Transverse colon (tissue), 4 donors: Measurements from ENCODE around the gene ABCC1. TPM values are rescaled to one million over a fixed set of nuclear protein-coding genes. Genes with fewer than 3 reads are reported as not detected.
"Not testable (repeated sequence)": the region's sequence is repeated elsewhere in the genome, so short reads cannot be mapped to it uniquely, and the experiment has no call there.

Source experiments
- DNase-seq: peaks from one replicate; pipeline ENCODE4 v3.0.0-alpha.2; 2019
- H3K27ac ChIP-seq, 4 donors: fragments of 200-600 bp; sonication (generic); 2 replicates each; pipeline ENCODE4 v1.5.1; 2016 to 2018; ENCODE audit warnings: inconsistent platforms in 4 of 4
- H3K27me3 ChIP-seq: fragments of 200-600 bp; sonication (generic); 2 replicates; pipeline ENCODE4 v1.5.1; 2017; ENCODE audit warnings: inconsistent platforms
- H3K36me3 ChIP-seq, 4 donors: fragments of 200-600 bp; sonication (generic); 2 replicates each; pipeline ENCODE4 v1.5.1; 2017 to 2019; ENCODE audit warnings: inconsistent platforms in 4 of 4
- H3K4me1 ChIP-seq, 4 donors: fragments of 200-600 bp; sonication (generic); 2 replicates each; pipeline ENCODE4 v1.5.1; 2017 to 2020; ENCODE audit warnings: inconsistent platforms in 4 of 4
- H3K4me3 ChIP-seq, 4 donors: fragments of 200-600 bp; sonication (generic); 1 replicate in 1 of 4; 2 replicates in 3 of 4; pipeline versions ENCODE4 v1.5.1 to v1.6.1; 2017 to 2019; ENCODE audit warnings: inconsistent platforms in 4 of 4
- H3K9me3 ChIP-seq, 2 donors: fragments of 200-600 bp; sonication (generic); 2 replicates each; pipeline ENCODE4 v1.5.1; 2017 to 2019; ENCODE audit warnings: inconsistent platforms in 2 of 2
- EP300 ChIP-seq: sonication (generic); formaldehyde crosslinking; IDR thresholded peaks from one replicate; pipeline ENCODE4 v1.6.1; 2017; ENCODE audit warnings: antibody characterized with exemption, low read depth
- POLR2A ChIP-seq: fragments of 450-650 bp; IDR thresholded peaks from one replicate; pipeline ENCODE4 v1.6.1; 2016; ENCODE audit warnings: antibody characterized with exemption, mild to moderate bottlenecking, moderate library complexity
- POLR2AphosphoS5 ChIP-seq, 3 donors: sonication (generic); formaldehyde crosslinking; IDR thresholded peaks; one replicate each; pipeline ENCODE4 v1.6.1; 2016; ENCODE audit warnings: antibody characterized with exemption in 3 of 3
- WGBS, 2 donors: methylation state at CpG; one replicate each; pipeline ENCODE4 v1.1.5; 2018; ENCODE audit warnings: low coverage in 1 of 2; 5-methylcytosine and 5-hydroxymethylcytosine counted together
- in situ Hi-C, 4 donors: fragments of 200-750 bp; cut with MboI; loops; one replicate each; pipeline versions ENCODE4 v1.15.0 to v1.15.1; 2017; ENCODE audit warnings: low sequenced_read_pairs in 3 of 4, low pct_ligation_motif_present in 1 of 4, low pct_unique_long_range_greater_than_20kb in 1 of 4
- intact Hi-C: fragments of 100-400 bp; cut with DNase I; formaldehyde crosslinking; loops from one replicate; pipeline ENCODE4 v1.15.1; 2023; ENCODE audit warnings: low total_unique reads
- total RNA-seq, 4 donors: library from RNA; depleted of rRNA; stranded (reverse); fragments of >200 nt; gene quantifications; one replicate each; pipeline ENCODE4 v1.1.0, GENCODE V29; 2016
- TF ChIP-seq, protein P1 (sequence below), 5 experiments: fragments of 200-600 bp in 3 of 5; fragments of 450-650 bp in 2 of 5; sonication (generic) in 3 of 5; IDR thresholded peaks; 1 replicate in 2 of 5; 2 replicates in 3 of 5; pipeline ENCODE4 v1.5.1; 2016 to 2017; ENCODE audit warnings: antibody characterized with exemption in 5 of 5, inconsistent platforms in 3 of 5, mild to moderate bottlenecking in 2 of 5, moderate library complexity in 1 of 5

ABCC1 gene
- total RNA-seq, 4 donors from 2014 or later, result 17.1 to 67.3 (median 36.9) TPM

DNA sequence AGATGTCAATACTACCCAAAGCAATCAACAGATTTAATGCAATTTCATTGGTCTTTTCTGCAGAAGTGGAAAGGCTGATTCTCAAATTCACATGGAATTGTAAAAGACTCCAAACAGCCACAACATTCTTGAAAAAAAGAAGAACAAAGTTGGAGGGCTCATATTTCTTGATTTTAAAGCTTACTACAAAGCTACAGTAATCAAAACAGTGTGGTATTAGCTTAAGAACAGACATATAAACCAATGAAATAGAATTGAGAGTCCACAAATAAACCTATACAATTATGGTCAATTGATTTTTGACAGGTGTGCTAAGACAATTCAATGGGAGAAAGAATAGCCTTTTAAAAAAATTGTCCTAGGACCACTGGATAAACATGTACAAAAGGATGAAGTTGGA, 14.4 kb upstream of the ABCC1 start:
- no peak for TF ChIP-seq POLR2A
- TF ChIP-seq POLR2AphosphoS5 (IDR thresholded peaks at IDR 0.05), result no peak
- TF ChIP-seq, protein P1, sequence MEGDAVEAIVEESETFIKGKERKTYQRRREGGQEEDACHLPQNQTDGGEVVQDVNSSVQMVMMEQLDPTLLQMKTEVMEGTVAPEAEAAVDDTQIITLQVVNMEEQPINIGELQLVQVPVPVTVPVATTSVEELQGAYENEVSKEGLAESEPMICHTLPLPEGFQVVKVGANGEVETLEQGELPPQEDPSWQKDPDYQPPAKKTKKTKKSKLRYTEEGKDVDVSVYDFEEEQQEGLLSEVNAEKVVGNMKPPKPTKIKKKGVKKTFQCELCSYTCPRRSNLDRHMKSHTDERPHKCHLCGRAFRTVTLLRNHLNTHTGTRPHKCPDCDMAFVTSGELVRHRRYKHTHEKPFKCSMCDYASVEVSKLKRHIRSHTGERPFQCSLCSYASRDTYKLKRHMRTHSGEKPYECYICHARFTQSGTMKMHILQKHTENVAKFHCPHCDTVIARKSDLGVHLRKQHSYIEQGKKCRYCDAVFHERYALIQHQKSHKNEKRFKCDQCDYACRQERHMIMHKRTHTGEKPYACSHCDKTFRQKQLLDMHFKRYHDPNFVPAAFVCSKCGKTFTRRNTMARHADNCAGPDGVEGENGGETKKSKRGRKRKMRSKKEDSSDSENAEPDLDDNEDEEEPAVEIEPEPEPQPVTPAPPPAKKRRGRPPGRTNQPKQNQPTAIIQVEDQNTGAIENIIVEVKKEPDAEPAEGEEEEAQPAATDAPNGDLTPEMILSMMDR (IDR thresholded peaks at IDR 0.05), result no peak
- TF ChIP-seq EP300, result no peak
- peaks cover 5 to 9% of the 10 kb centered on the region in 2 donors for H3K9me3 ChIP-seq

DNA sequence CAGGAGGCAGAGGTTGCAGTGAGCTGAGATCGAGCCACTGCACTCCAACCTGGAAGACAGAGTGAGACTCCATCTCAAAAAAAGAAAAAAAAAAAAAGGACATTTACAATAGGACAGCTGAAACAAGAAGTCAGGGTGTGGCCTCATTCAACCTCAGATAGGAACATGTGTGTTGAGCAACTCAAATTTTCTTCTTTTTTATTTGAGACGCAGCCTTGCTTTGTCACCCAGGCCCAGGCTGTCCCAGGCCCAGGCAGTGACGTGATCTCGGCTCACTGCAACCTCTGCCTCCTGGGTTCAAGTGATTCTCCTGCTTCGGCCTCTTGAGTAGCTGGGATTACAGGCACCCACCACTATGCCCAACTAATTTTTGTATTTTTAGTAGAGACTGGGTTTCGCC, 12.6 kb upstream of the ABCC1 start:
- 74 to 80% methylated on average over 6 of the region's 6 CpGs for WGBS, 2 donors
- H3K9me3 ChIP-seq, DNase-seq, H3K27ac ChIP-seq, in situ Hi-C loops, H3K36me3 ChIP-seq, H3K4me1 ChIP-seq, intact Hi-C loops, H3K27me3 ChIP-seq, H3K4me3 ChIP-seq: not testable (repeated sequence)

More for the DNA sequence above, 14.4 kb upstream of the ABCC1 start:
- Histone ChIP-seq H3K36me3 (no peaks in the 10 kb centered on the region), H3K27me3 (no peaks in the 10 kb centered on the region), H3K27ac (no peak overlapping the region), H3K4me3 (no peak overlapping the region), H3K4me1 (no peaks in the 10 kb centered on the region)
- intact Hi-C loops, result no loop called here
- in situ Hi-C loops, result no loop called here
- no peak for DNase-seq

DNA sequence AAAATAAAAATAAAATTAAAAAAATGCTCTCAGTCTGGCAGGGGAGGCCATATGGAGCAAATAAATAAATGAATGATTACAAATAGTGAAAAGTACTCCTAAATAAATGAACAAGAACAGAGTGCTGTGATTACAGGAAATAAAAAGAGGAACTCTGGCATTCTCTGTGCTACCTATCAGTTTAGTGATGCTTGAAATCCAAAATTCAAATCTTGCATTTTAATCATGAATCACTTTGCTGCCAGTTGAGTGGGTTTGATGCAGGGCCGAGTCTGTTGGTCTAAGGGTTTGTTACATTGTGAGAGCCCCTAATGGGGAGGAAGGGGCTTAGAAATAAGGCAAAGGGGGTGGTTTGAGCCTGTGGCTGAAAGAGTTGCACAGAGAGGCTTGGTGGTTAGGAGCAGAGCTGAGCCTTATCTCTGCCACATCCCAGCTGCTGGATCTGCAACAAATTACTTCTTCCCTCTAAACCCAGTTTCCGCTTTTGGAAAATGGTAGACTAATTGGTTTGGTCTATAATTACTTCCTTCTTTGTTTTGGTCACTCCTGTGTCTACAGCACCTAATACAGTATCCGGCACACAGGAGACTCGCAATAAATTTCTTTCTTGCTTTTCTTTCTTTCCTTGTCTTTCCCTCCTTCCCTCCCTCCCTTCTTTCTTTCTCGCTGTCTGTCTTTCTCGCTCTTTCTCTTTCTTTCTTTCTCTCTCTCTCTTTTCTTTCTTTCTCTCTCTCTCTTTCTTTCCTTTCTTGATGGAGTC, 6.3 kb upstream of the ABCC1 start:
- Histone ChIP-seq H3K4me1 (peaks cover 0 to 14% (median 5%) of the 10 kb centered on the region in 4 donors), H3K27me3 (no peaks in the 10 kb centered on the region), H3K36me3 (no peaks in the 10 kb centered on the region), H3K27ac (no peak overlapping the region), H3K9me3 (no peaks in the 10 kb centered on the region), H3K4me3 (no peak overlapping the region)
- TF ChIP-seq EP300 (no peak), POLR2A (no peak), POLR2AphosphoS5 (IDR thresholded peaks at IDR 0.05) (no peak)
- TF ChIP-seq, protein P1 (IDR thresholded peaks at IDR 0.05), result no peak
- in situ Hi-C loops, result no loop called here
- intact Hi-C loops, result no loop called here
- WGBS, 2 donors, result 84 to 88% methylated on average over 6 of the region's 6 CpGs
- no peak for DNase-seq

DNA sequence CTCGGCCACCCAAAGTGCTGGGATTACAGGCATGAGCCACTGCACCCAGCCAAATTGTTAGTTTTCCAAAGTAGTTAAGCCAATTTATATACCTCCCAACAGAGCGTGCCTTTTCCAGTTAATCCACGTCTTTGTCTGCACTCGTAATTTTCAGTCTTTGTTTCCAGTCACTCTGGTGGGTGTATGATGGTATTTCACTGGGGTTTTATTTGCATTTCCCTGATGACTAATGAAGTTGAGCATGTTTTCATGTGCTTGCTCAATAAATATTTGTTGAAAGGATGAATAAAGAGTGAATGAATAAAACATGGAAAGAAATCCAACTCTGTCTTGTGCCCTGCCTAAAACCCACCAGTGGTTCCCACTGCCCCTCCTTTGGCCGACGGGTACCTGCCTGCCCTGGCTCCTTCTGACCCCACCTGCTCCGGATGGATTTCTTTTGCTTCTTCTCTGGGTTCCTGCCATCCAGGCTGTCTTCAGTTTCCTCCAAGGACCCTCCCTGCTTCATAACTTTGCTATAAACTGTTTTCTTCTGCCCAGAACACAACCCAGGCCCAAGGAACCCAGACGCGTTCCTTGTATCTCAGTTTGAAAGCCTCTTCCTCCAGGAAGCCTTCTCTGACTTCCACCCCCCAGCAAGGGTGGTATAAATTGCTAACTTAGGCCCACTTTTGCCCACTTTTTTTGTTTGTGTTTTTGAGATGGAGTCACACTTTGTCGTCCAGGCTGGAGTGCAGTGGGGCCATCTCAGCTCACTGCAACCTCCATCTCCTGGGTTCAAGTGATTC, 3.0 kb upstream of the ABCC1 start:
- TF ChIP-seq POLR2A (no peak), POLR2AphosphoS5 (IDR thresholded peaks at IDR 0.05) (no peak), EP300 (no peak)
- TF ChIP-seq, protein P1 (IDR thresholded peaks at IDR 0.05), result no peak
- H3K4me1 ChIP-seq, result peaks cover 0 to 38% (median 23%) of the 10 kb centered on the region in 4 donors
- DNase-seq, result no peak
- no peaks in the 10 kb centered on the region for H3K9me3 ChIP-seq
- no peaks in the 10 kb centered on the region for H3K27me3 ChIP-seq
- H3K27ac ChIP-seq, result peak overlapping the region in 1 of 4 donors; percentile 93
- H3K4me3 ChIP-seq, result no peak overlapping the region
- H3K36me3 ChIP-seq, result no peaks in the 10 kb centered on the region
- in situ Hi-C loops (no loop called here), intact Hi-C loops (no loop called here)
- 18 to 54% methylated on average over 3 to 10 of the region's 10 CpGs for WGBS, 2 donors
